GM12891 (cell line): ENCODE data around the gene ARHGAP19.

ENCODE experiments used
- DNase-seq: peaks from one replicate; pipeline ENCODE4 v3.0.0; 2011; ENCODE audit warnings: low spot score; ENCODE audit not compliant: insufficient read length
- FAIRE-seq: peaks from 2 replicates; lab custom pipeline; 2011; peaks lifted over from hg19 to GRCh38; lab: Jason Lieb, UNC
- PAX5 ChIP-seq: IDR thresholded peaks from 2 replicates; pipeline ENCODE4 v1.6.1; 2011; ENCODE audit warnings: low read length, moderate library complexity, mild to moderate bottlenecking; ENCODE audit not compliant: insufficient read depth, severe bottlenecking
- POLR2A ChIP-seq: IDR thresholded peaks from 2 replicates; pipeline ENCODE4 v1.6.1; 2011; ENCODE audit warnings: low read depth, low read length, control low read depth
- POLR2AphosphoS5 ChIP-seq: IDR thresholded peaks from 2 replicates; pipeline ENCODE4 v1.6.1; 2011; ENCODE audit warnings: low read depth, low read length, control low read depth
- POU2F2 ChIP-seq: IDR thresholded peaks from 2 replicates; pipeline ENCODE4 v1.6.1; 2011; ENCODE audit warnings: low read depth, mild to moderate bottlenecking, control low read depth, low read length, moderate library complexity
- SPI1 ChIP-seq: IDR thresholded peaks from 2 replicates; pipeline ENCODE4 v1.6.1; 2011; ENCODE audit warnings: low read depth, low read length, control low read depth
- TAF1 ChIP-seq: IDR thresholded peaks from 2 replicates; pipeline ENCODE4 v1.6.1; 2011; ENCODE audit warnings: low read depth, low read length, control low read depth

ARHGAP19 gene

GRCh38 chr10:97321804-97322190 lies 29.4 kb upstream of the ARHGAP19 start:
- TF ChIP-seq SPI1, result no peak
- no peak for TF ChIP-seq PAX5
- no peak for TF ChIP-seq POLR2A
- no peak for TF ChIP-seq POU2F2
- TF ChIP-seq TAF1, result no peak
- no peak for TF ChIP-seq POLR2AphosphoS5
- FAIRE-seq, result no peak

DNA sequence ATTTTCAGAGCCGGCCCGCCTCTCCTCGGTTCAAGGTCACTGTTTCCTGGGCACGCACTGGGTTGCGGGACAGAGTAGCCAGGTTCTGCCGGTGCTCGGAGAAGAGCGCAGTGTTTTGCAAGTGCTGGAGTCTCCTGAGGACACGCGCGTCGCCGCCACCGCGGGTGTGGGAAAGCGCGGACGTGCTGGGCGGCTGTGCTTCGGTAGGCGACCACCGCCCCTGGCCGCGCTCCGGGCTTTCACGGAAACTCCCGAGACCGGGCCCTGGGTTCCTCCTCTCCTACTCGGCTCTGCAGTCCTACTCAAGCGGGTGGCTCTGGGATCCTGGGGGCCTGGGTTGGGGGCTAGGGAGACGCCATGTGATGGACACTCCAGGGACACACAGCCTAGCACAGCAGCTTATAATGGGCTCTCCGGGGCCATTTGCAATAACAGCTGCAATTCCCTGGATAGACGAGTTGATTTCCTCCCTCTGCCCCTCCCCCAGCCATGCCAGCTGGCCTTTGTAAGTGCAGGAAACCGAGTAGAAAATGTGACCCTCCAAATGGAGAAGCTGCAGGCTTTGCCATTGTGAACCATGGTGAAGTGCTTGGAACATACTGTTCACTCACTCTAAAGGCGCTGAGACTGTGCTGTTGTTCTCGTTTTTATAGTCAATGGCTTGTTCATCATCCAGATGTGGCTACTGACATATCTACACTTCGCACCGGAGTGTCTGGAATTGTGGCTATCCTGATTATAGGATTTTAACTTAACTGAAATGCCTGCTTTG lies 28.8 kb upstream of the ARHGAP19 start:
- FAIRE-seq (no peak), DNase-seq (no peak)
- TF ChIP-seq POU2F2, result no peak
- TF ChIP-seq SPI1, result no peak
- no peak for TF ChIP-seq POLR2A
- TF ChIP-seq PAX5, result no peak
- TF ChIP-seq TAF1, result no peak
- TF ChIP-seq POLR2AphosphoS5, result no peak

More at GRCh38 chr10:97321804-97322190, 29.4 kb upstream of the ARHGAP19 start:
- DNase-seq, result no peak

- no peak for DNase-seq
- peak; percentile 55 for FAIRE-seq
- no peak for TF ChIP-seq POLR2AphosphoS5
- TF ChIP-seq POLR2A, result no peak
- TF ChIP-seq SPI1, result no peak
- TF ChIP-seq PAX5, result no peak
- TF ChIP-seq TAF1, result no peak
- TF ChIP-seq POU2F2, result no peak
Measured at GRCh38 chr10:97320480-97321031, 28.1 kb upstream of the ARHGAP19 start.

GRCh38 chr10:97319671-97320479 lies 27.4 kb upstream of the ARHGAP19 start:
- TF ChIP-seq POLR2AphosphoS5, result no peak
- DNase-seq, result no peak
- no peak for FAIRE-seq

DNA sequence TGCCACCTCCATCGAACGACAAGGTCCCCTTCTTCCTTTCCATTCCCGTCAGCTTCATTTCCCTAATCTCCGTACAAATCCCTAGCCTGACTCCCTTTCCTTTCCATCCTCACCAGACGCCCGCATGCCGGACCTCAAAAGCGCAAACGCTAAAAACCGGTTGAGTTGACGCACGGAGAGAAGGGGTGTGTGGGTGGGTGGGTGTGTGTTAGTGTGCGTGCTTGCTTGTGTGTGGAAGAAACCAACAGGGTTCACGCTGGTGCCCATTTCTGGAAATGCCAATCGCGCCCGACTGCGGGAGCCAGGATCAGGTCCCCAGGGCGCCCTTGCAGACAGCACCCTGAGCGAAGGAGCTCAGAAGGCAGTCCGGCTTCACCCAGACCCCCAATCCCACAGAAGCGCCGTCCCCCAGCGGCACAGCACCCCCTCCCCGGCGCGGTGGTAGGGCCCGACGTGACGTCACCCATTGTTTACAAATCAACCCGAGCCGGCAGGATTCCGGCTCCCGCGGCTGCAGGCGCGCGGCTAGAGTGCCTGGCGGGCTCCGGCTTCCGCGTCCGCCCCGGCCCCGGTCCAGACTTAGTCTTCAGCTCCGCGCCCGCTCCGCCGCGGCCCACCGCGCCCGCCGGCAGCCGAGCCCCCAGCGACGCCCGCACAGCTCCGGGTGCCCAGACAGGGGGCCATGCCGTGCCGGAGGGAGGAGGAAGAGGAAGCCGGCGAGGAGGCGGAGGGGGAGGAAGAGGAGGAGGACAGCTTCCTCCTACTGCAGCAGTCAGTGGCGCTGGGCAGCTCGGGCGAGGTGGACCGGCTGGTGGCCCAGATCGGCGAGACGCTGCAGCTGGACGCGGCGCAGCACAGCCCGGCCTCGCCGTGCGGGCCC lies 26.6 kb upstream of the ARHGAP19 start, which contains the start of gene FRAT1:
Gene FRAT1 (plus strand): TSS at position 500 of the 880 bp plus-strand sequence. CDS start 183 bp downstream, at position 683.
- peak; percentile 94 for FAIRE-seq
- DNase-seq, result peak; percentile 68
- peak; percentile 15; the same call in 1 of the 2 replicates for TF ChIP-seq SPI1
- TF ChIP-seq PAX5, result no peak

DNA sequence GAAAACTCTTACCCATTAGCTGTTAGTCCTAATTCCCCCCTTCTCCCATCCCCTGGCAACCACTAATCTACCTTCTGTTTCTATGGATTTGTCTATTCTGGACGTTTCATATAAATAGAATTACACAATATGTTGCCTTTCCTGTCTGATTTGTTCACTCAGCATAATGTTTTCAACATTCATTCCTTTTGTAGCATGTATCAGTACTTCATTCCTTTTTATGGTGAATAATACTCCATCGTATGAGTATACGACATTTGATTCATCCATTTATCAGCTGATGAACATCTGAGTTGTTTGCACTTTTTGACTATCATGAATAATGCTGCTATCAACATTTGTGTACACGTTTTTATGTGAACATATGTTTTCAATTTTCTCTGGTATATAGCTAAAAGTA lies 22.2 kb upstream of the ARHGAP19 start:
- FAIRE-seq (no peak), DNase-seq (no peak)
- TF ChIP-seq TAF1 (no peak), POLR2A (no peak), PAX5 (no peak), SPI1 (no peak), POLR2AphosphoS5 (no peak), POU2F2 (no peak)

- TF ChIP-seq SPI1 (no peak), PAX5 (no peak), POU2F2 (no peak), POLR2AphosphoS5 (no peak), TAF1 (no peak)
- DNase-seq, result no peak
- FAIRE-seq, result no peak
Measured at GRCh38 chr10:97312897-97313296, 20.5 kb upstream of the ARHGAP19 start.

DNA sequence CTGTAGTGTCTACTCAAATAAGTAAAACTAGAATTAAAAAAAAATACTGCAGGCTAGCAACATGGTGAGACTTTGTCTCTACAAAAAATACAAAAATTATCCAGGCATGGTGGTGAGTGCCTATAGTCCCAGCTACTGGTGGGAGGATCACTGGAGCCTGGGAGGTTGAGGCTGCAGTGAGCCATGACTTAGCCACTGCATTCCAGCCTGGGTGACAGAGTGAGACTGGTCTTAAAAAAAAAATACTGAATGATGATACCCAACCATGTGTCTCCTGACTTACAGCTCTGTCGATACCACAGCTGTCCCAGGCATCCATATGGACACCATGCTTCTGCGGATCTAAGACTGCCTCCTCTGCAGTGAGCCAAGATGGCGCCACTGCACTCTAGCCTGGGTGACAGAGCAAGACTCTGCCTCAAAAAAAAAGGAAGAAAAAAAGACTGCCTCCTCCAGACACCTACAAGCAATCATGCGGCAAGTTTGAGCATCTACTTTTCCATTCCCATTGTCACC lies 18.7 kb upstream of the ARHGAP19 start:
- DNase-seq, result no peak
- no peak for FAIRE-seq
- TF ChIP-seq POLR2AphosphoS5, result no peak
- no peak for TF ChIP-seq TAF1
- TF ChIP-seq PAX5, result no peak
- no peak for TF ChIP-seq POLR2A
- TF ChIP-seq POU2F2, result no peak
- no peak for TF ChIP-seq SPI1
